Type B pancreatic cell (in vitro differentiated cells): Measurements from ENCODE around the gene NUBPL. TPM values are rescaled to one million over a fixed set of nuclear protein-coding genes. Genes with fewer than 3 reads are reported as not detected.
"Not testable (repeated sequence)": the region's sequence is repeated elsewhere in the genome, so short reads cannot be mapped to it uniquely, and the experiment has no call there.

Experiments
- DNase-seq: peaks from one replicate; pipeline ENCODE4 v3.0.0; 2021; ENCODE audit warnings: mixed read lengths; ENCODE audit not compliant: unreplicated experiment; ENCODE audit errors: extremely low spot score
- H3K27ac Mint-ChIP-seq: 2 replicates; pipeline ENCODE4 v1.8.0; 2021; ENCODE audit warnings: mild to moderate bottlenecking, mixed read lengths
- H3K27me3 Mint-ChIP-seq: 2 replicates; pipeline ENCODE4 v1.8.0; 2021; ENCODE audit warnings: mixed read lengths
- H3K36me3 Mint-ChIP-seq: 2 replicates; pipeline ENCODE4 v1.8.0; 2021; ENCODE audit warnings: mixed read lengths
- H3K4me1 Mint-ChIP-seq: one replicate; pipeline ENCODE4 v1.8.0; 2021; ENCODE audit warnings: mixed read lengths; ENCODE audit not compliant: unreplicated experiment
- H3K4me3 Mint-ChIP-seq: 2 replicates; pipeline ENCODE4 v1.8.0; 2021; ENCODE audit warnings: mild to moderate bottlenecking, mixed read lengths
- H3K9me3 Mint-ChIP-seq: 2 replicates; pipeline ENCODE4 v1.8.0; 2021; ENCODE audit warnings: mixed read lengths
- total RNA-seq: library from RNA; stranded (reverse); gene quantifications from 2 replicates; pipeline ENCODE4 v1.2.1, GENCODE V29; 2021; ENCODE audit warnings: low replicate concordance
- TF ChIP-seq, protein P1 (sequence below): fragments of 200-600 bp; sonication (generic); conservative IDR thresholded peaks from 2 replicates; pipeline ENCODE4 v1.5.0; 2021; ENCODE audit warnings: antibody characterized with exemption, mild to moderate bottlenecking

The NUBPL gene
- total RNA-seq, 1 donor from 2014 or later = 16.5 TPM

DNA sequence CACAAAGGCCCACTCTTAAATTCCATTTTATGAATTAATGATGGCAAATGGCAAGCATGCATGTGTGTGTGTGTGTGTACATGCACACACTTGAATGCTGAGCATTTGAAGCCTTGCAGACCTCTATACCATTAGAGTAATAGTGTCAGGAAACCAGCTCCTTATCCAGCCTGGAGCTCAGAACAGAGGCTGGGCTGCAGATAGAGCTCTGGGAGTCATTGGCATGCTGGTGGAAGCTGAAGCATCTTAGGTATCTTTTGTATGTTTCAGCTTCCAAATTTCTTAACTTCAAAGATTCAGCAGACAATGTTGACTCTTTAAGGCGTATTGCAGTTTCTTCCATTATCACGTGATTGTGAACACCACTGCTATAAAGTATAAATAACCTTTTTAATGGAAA is 323.0 kb downstream of the NUBPL start:
- Mint-ChIP-seq H3K4me3 (no peak overlapping the region), H3K27me3 (peaks cover 4% of the 10 kb centered on the region), H3K27ac (no peak overlapping the region), H3K4me1 (peaks cover 7% of the 10 kb centered on the region), H3K9me3 (no peaks in the 10 kb centered on the region), H3K36me3 (no peaks in the 10 kb centered on the region)
- TF ChIP-seq, protein P1, sequence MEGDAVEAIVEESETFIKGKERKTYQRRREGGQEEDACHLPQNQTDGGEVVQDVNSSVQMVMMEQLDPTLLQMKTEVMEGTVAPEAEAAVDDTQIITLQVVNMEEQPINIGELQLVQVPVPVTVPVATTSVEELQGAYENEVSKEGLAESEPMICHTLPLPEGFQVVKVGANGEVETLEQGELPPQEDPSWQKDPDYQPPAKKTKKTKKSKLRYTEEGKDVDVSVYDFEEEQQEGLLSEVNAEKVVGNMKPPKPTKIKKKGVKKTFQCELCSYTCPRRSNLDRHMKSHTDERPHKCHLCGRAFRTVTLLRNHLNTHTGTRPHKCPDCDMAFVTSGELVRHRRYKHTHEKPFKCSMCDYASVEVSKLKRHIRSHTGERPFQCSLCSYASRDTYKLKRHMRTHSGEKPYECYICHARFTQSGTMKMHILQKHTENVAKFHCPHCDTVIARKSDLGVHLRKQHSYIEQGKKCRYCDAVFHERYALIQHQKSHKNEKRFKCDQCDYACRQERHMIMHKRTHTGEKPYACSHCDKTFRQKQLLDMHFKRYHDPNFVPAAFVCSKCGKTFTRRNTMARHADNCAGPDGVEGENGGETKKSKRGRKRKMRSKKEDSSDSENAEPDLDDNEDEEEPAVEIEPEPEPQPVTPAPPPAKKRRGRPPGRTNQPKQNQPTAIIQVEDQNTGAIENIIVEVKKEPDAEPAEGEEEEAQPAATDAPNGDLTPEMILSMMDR = no peak
- DNase-seq = no peak

DNA sequence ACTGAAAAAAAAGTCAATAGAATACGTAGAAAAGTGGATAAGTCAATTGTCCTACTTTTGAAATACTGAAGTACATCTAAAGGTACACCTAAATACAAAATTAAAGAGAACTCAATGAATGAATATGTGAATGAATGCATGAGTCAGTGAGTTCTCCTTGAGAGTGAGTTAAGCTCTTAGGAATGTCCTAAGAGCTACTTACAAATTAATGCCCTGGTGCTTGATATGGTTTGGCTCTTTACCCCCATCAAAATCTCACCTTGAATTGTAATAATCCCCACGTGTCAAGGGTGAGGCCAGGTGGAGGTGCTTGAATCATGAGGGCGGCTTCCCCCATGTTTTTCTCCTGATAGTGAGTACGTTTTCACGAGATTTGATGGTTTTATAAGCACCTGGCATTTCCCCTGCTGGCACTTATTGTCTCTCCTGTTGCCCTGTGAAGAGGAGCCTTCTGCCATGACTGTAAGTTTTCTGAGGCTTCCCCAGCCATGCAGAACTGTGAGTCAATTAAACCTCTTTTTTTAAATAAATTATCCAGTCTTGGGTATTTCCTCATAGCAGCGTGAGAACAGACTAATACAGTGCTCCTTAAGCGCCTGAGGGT is 323.7 kb downstream of the NUBPL start:
- H3K27me3 Mint-ChIP-seq = peaks cover 4% of the 10 kb centered on the region
- TF ChIP-seq, protein P1 = no peak

DNA sequence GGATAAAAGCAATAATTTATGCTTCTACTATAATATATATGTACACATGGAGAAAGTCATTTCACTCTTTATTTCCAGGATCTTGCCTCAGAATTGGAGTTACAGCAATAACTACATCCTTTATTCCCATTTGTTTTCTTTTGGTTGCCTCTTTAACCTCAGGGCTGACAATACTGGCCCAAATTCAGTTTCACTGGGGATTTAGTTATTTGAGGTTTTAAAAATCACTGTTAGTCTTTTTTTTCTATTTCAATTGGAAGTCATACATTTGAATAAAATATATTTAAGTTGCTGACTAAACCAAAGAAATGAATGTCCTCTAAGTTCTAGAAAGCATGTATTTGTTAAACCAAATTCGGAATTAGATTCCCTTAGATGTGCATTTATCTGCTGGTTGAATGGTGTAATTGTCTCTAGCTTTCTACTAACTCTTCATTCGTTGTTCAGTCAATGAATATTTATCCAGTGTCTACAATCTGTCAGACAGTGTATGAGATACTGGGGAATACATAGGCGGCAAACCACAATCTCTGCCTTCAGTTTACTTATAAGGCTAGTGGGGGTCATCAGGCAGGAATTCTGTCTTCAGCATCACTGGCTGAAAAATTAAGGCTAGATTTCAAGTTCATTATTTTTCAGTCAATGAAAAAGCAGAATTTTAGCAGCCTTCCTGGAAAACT is 325.1 kb downstream of the NUBPL start:
- TF ChIP-seq, protein P1 = no peak
- Mint-ChIP-seq H3K27ac (no peak overlapping the region), H3K36me3 (no peaks in the 10 kb centered on the region), H3K27me3 (peaks cover 4% of the 10 kb centered on the region), H3K9me3 (no peaks in the 10 kb centered on the region), H3K4me3 (no peak overlapping the region), H3K4me1 (peaks cover under 1% of the 10 kb centered on the region)
- no peak for DNase-seq

More for the DNA sequence above, 323.7 kb downstream of the NUBPL start:
- Mint-ChIP-seq H3K9me3 (no peaks in the 10 kb centered on the region), H3K36me3 (no peaks in the 10 kb centered on the region), H3K27ac (no peak overlapping the region), H3K4me1 (peaks cover 7% of the 10 kb centered on the region), H3K4me3 (no peak overlapping the region)
- no peak for DNase-seq

DNA sequence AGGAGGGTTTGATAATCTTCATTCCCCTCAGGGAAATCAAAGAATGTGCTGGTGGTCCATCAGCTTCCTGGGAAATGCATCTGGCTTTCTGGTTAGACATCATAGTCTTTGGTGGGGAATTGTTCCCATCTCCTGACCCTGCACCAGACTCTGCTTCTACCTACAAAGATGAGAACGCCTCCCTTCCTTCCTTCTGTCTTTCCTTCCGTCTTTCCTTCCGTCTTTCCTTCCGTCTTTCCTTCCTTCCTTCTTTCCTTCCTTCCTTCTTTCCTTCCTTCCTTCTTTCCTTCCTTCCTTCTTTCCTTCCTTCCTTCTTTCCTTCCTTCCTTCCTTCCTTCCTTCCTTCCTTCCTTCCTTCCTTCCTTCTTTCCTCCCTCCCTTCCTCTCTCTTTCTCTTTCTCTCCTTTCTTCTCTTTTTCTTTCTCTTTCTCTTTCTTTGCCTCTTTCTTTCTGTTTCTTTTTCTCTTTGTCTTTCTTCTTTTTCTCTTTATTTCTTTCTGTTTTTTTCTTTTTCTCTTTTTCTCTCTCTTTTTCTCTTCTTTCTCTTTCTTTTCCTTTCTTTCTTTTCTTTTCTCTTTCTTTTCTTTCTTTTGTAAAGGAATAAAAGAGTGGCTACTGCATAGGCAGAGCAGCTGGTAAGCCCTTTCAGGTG is 326.9 kb downstream of the NUBPL start:
- Mint-ChIP-seq H3K27me3 (peaks cover 4% of the 10 kb centered on the region), H3K9me3 (no peaks in the 10 kb centered on the region), H3K4me3 (no peak overlapping the region), H3K27ac (no peak overlapping the region), H3K36me3 (no peaks in the 10 kb centered on the region), H3K4me1 (peaks cover 6% of the 10 kb centered on the region)
- TF ChIP-seq, protein P1 = no peak
- DNase-seq = no peak

DNA sequence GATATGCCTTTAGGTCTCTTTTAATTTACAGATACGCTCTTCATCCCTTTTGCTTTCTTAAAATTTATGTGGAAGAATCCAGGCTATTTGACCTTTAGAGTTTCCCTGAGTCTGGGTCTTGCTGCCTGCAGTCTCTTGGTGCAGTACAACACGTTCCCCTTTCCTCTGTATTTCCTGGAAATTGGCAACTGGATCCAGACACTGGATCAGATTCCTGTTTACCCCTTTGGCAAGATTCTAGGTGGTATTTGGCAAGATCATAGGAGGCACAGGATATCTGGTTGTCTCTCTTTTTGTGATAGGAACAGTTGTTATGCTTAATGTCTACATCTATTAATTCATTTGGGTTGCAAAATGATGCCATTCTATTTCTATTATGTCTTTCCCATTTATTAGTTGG is 328.1 kb downstream of the NUBPL start:
- TF ChIP-seq, protein P1 = no peak
- H3K27me3 Mint-ChIP-seq = peaks cover 4% of the 10 kb centered on the region
- H3K4me1 Mint-ChIP-seq = peaks cover 13% of the 10 kb centered on the region
- no peak overlapping the region for H3K4me3 Mint-ChIP-seq
- no peaks in the 10 kb centered on the region for H3K9me3 Mint-ChIP-seq
- H3K27ac Mint-ChIP-seq = no peak overlapping the region
- no peak for DNase-seq
- no peaks in the 10 kb centered on the region for H3K36me3 Mint-ChIP-seq

DNA sequence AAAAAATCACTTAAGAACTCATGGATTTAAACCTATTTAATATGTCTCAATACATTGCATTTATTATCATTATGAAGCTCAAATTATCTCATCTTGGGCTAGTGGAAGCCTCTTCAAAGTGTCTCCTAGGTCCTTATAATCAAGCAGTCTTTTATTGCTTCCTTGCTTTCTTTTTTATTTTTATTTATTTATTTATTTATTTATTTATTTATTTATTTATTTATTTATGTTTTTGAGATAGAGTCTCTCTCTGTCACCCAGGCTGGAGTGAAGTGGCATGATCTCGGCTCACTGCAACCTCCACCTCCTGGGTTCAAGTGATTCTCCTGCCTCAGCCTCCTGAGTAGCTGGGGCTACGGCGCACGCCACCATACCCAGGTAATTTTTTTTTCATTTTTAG is 329.0 kb downstream of the NUBPL start:
- H3K36me3 Mint-ChIP-seq, H3K9me3 Mint-ChIP-seq, H3K27me3 Mint-ChIP-seq, H3K27ac Mint-ChIP-seq, H3K4me3 Mint-ChIP-seq, DNase-seq: not testable (repeated sequence)
- peaks cover 22% of the 10 kb centered on the region for H3K4me1 Mint-ChIP-seq
